SKM-1 (cell line): Measurements from ENCODE around the gene MED12L.

ENCODE experiments used
- DNase-seq: peaks from one replicate; lab custom pipeline; 2025; ENCODE audit not compliant: unreplicated experiment; lab: John Stamatoyannopoulos, UW

Gene MED12L

GRCh38 chr3:151175952-151176351 lies 90.5 kb downstream of the MED12L start:
- no peak for DNase-seq

GRCh38 chr3:151178208-151178845 lies 92.9 kb downstream of the MED12L start:
- no peak for DNase-seq

- DNase-seq: no peak
Measured at GRCh38 chr3:151182349-151183079, 97.0 kb downstream of the MED12L start.

- no peak for DNase-seq
Measured at GRCh38 chr3:151183265-151183671, 97.8 kb downstream of the MED12L start.

- no peak for DNase-seq
Measured at GRCh38 chr3:151191095-151191494, 105.6 kb downstream of the MED12L start.

GRCh38 chr3:151192545-151192944 lies 107.1 kb downstream of the MED12L start:
- DNase-seq: no peak

GRCh38 chr3:151195826-151196225 lies 110.4 kb downstream of the MED12L start:
- no peak for DNase-seq

- no peak for DNase-seq
Measured at GRCh38 chr3:151196434-151196833, 111.0 kb downstream of the MED12L start.

GRCh38 chr3:151197228-151197627 lies 111.8 kb downstream of the MED12L start:
- DNase-seq: no peak

GRCh38 chr3:151197981-151198767 lies 112.7 kb downstream of the MED12L start:
- DNase-seq: no peak

GRCh38 chr3:151198849-151199248 lies 113.4 kb downstream of the MED12L start:
- DNase-seq: no peak

- no peak for DNase-seq
Measured at GRCh38 chr3:151199554-151200438, 114.3 kb downstream of the MED12L start.

GRCh38 chr3:151200586-151200985 lies 115.1 kb downstream of the MED12L start:
- DNase-seq: no peak

- no peak for DNase-seq
Measured at GRCh38 chr3:151201051-151201730, 115.7 kb downstream of the MED12L start.

GRCh38 chr3:151203051-151203420 lies 117.6 kb downstream of the MED12L start, which contains the start of gene GPR171:
Gene GPR171 (minus strand): TSS chr3:151203216. CDS start chr3:151199386, 3,830 bp downstream.
- no peak for DNase-seq

GRCh38 chr3:151204530-151205402 lies 119.3 kb downstream of the MED12L start:
- no peak for DNase-seq

- no peak for DNase-seq
Measured at GRCh38 chr3:151205482-151205881, 120.0 kb downstream of the MED12L start.

- no peak for DNase-seq
Measured at GRCh38 chr3:151206201-151206600, 120.7 kb downstream of the MED12L start.

- no peak for DNase-seq
Measured at GRCh38 chr3:151209654-151210053, 124.2 kb downstream of the MED12L start.
